ENCODE data around the gene NOC2L.

NOC2L gene

GRCh38 chr1:974687-975328, 15.8 kb upstream of the NOC2L start:
- DNase-seq (ENCODE audit: low spot score), result no peak

- no peak for DNase-seq (ENCODE audit: low spot score)
These were observed 15.2 kb upstream of the NOC2L start for GRCh38 chr1:974293-974640.

- no peak for DNase-seq (ENCODE audit: low spot score)
These were observed 14.6 kb upstream of the NOC2L start for GRCh38 chr1:973459-974292.

- DNase-seq (ENCODE audit: low spot score), result no peak
These were observed 13.8 kb upstream of the NOC2L start for GRCh38 chr1:972726-973458.

- DNase-seq (ENCODE audit: low spot score), result no peak
These were observed 12.9 kb upstream of the NOC2L start for GRCh38 chr1:971751-972506.

GRCh38 chr1:970973-971730, 12.1 kb upstream of the NOC2L start:
- no peak for DNase-seq (ENCODE audit: low spot score)

- DNase-seq (ENCODE audit: low spot score), result no peak
These were observed 11.4 kb upstream of the NOC2L start for GRCh38 chr1:970242-970972.

GRCh38 chr1:969260-969855, 10.3 kb upstream of the NOC2L start:
- DNase-seq (ENCODE audit: low spot score), result no peak

- no peak for DNase-seq (ENCODE audit: low spot score)
These were observed 8.6 kb upstream of the NOC2L start for GRCh38 chr1:967466-968343.

GRCh38 chr1:966704-967300, 7.7 kb upstream of the NOC2L start:
- DNase-seq (ENCODE audit: low spot score), result peak; percentile 85

- DNase-seq (ENCODE audit: low spot score), result no peak
These were observed 7.2 kb upstream of the NOC2L start, which contains the start of gene PLEKHN1 for GRCh38 chr1:966135-966703. Gene PLEKHN1 (plus strand): TSS chr1:966482. CDS start chr1:966532, 50 bp downstream.

- no peak for DNase-seq (ENCODE audit: low spot score)
These were observed 6.6 kb upstream of the NOC2L start for GRCh38 chr1:965526-966134.

- DNase-seq (ENCODE audit: low spot score), result no peak
These were observed 5.9 kb upstream of the NOC2L start for GRCh38 chr1:964691-965525.

- DNase-seq (ENCODE audit: low spot score), result no peak
These were observed 4.9 kb upstream of the NOC2L start for GRCh38 chr1:963746-964525.

- no peak for DNase-seq (ENCODE audit: low spot score)
These were observed 4.2 kb upstream of the NOC2L start for GRCh38 chr1:963301-963651.
